GM12801 (cell line): Measurements from ENCODE around the gene UBP1.

Experiments
- CTCF ChIP-seq: IDR thresholded peaks from one replicate; pipeline ENCODE4 v1.5.1; 2011; ENCODE audit warnings: control low read depth; ENCODE audit not compliant: insufficient read length; ENCODE audit errors: extremely low read depth

Gene UBP1

GRCh38 chr3:33428734-33429133, 11.5 kb downstream of the UBP1 start:
- no peak for TF ChIP-seq CTCF

GRCh38 chr3:33426630-33427317, 13.4 kb downstream of the UBP1 start:
- no peak for TF ChIP-seq CTCF

- no peak for TF ChIP-seq CTCF
Observed at GRCh38 chr3:33426068-33426467, 14.1 kb downstream of the UBP1 start.

GRCh38 chr3:33425453-33425852, 14.8 kb downstream of the UBP1 start:
- no peak for TF ChIP-seq CTCF

- TF ChIP-seq CTCF: no peak
Observed at GRCh38 chr3:33424606-33425452, 15.4 kb downstream of the UBP1 start.

- no peak for TF ChIP-seq CTCF
Observed at GRCh38 chr3:33420966-33421365, 19.2 kb downstream of the UBP1 start.

GRCh38 chr3:33419948-33420347, 20.3 kb downstream of the UBP1 start:
- TF ChIP-seq CTCF: no peak
